H1 (cell line): ENCODE measurements around the gene ROM1. TPM values are rescaled to one million over a fixed set of nuclear protein-coding genes. Genes with fewer than 3 reads are reported as not detected.

Source experiments
- ASH2L ChIP-seq: fragments of 200-600, 300-600 bp; sonication (generic); IDR thresholded peaks from one replicate; pipeline ENCODE4 v1.7.1; 2017; ENCODE audit warnings: low read length
- BACH1 ChIP-seq: IDR thresholded peaks from 2 replicates; pipeline ENCODE4 v1.6.1; 2012; ENCODE audit warnings: low read length, improper control_type of control experiment
- CBX8 ChIP-seq: fragments of 300-800, 300-1000 bp; sonication (generic); IDR thresholded peaks from 2 replicates; pipeline ENCODE4 v1.7.1; 2016; ENCODE audit warnings: low read depth, low read length, borderline replicate concordance
- KDM1A ChIP-seq: fragments of 200-600, 300-600 bp; sonication (generic); IDR thresholded peaks from 2 replicates; pipeline ENCODE4 v1.7.1; 2016; ENCODE audit warnings: mild to moderate bottlenecking, low read length, borderline replicate concordance
- KDM4A ChIP-seq: IDR thresholded peaks from one replicate; pipeline ENCODE4 v1.7.1; 2012; ENCODE audit warnings: low read depth, mild to moderate bottlenecking, moderate library complexity, low read length, inconsistent platforms; ENCODE audit not compliant: severe bottlenecking
- KDM5A ChIP-seq: fragments of 200-600 bp; IDR thresholded peaks from 2 replicates; pipeline ENCODE4 v1.7.1; 2012; ENCODE audit warnings: mild to moderate bottlenecking, low read length, inconsistent platforms, mixed read lengths
- RBBP5 ChIP-seq: IDR thresholded peaks from 2 replicates; pipeline ENCODE4 v1.7.1; 2012; ENCODE audit warnings: low read depth, mild to moderate bottlenecking, inconsistent platforms, low read length, moderate library complexity, borderline replicate concordance
- polyA plus RNA-seq, 7 experiments: library from polyadenylated mRNA; depleted of rRNA in 3 of 7; stranded (reverse) in 5 of 7; unstranded in 2 of 7; fragments of >200 nt in 5 of 7; fragments of 200-250 nt in 2 of 7; gene quantifications; 1 replicate in 5 of 7; 2 replicates in 1 of 7; 4 replicates in 1 of 7; pipeline versions ENCODE4 v1.2.1 to v1.2.3, GENCODE V29; 2011 to 2013; ENCODE audit warnings: missing spikeins in 2 of 7, mixed read lengths in 2 of 7
- total RNA-seq: library from RNA; stranded (reverse); fragmentation: NEBNext Ultra II Directional; extraction: Animal tissue kit (Norgen Biotek cat#: 25700); gene quantifications from 2 replicates; pipeline ENCODE4 v1.2.1, GENCODE V29; 2021

ROM1 gene
- total and polyA plus RNA-seq, 2 of the 8 experiments (the other 6 are each of a cell fraction or from before 2014, with no cell fraction given) = 0.86 to 2.2 TPM

DNA sequence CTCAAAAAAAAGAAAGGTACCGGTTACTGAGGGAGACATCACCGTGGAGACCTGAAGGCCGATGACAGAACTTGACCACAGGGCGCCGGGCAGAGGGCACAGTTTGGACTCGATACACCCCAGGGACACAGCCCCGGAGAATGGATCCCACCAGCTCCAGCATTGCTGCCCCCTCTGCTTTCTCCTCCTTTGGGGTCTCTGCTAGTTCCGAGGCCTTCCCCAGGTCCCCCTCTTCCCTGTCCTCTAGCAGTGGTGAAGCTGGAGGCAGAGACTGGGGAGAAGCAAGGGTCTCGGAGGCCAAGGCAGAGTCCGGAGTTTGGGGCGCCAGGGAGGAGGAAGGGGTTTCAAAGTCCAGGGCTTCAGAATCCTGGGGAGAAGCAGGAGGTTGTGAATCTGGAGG lies 34.5 kb upstream of the ROM1 start (continued):
- TF ChIP-seq KDM5A = no peak
- no peak for TF ChIP-seq CBX8
- no peak for TF ChIP-seq BACH1
- TF ChIP-seq ASH2L = no peak
- TF ChIP-seq RBBP5 = no peak
- TF ChIP-seq KDM4A = no peak
- TF ChIP-seq KDM1A = no peak
